ENCODE measurements around the gene GRK2. TPM values are rescaled to one million over a fixed set of nuclear protein-coding genes. Genes with fewer than 3 reads are reported as not detected.

GRK2 gene
- total RNA-seq, 3 donors from 2014 or later = 41.1 to 52.8 (median 52.1) TPM

DNA sequence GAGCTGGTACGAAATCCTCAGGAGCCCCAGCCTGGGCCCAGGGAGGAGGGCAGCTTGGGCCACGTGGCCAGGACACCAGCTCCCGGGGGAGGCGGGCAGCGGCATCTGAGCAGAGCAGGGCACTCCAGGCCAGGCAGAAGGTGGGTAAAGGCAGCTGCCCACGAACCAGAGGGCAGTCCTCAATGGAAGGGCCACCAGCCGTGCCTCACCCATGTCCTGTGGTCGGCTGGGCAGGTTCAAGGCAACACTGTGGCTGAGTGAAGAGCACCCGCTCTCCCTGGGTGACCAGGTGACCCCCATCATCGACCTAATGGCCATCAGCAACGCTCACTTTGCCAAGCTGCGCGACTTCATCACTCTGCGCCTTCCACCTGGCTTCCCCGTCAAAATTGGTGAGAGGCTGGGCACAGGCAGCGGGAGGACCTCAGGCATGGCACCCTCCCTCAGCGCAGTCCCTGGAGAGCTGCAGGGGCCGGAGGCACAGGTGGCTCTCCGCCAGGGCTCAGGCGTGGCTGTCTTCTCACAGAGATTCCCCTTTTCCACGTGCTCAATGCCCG, 34.6 kb downstream of the GRK2 start:
- DNase-seq (ENCODE audit: low spot score in 2 of 2) = no peak
- Histone ChIP-seq H3K4me1 (peaks cover 0 to 10% of the 10 kb centered on the region in 2 donors), H3K27me3 (no peaks in the 10 kb centered on the region), H3K27ac (no peak overlapping the region), H3K9me3 (peaks cover 0 to 4% of the 10 kb centered on the region in 2 donors), H3K36me3 (no peaks in the 10 kb centered on the region), H3K4me3 (no peak overlapping the region)
- TF ChIP-seq POLR2AphosphoS5 (IDR thresholded peaks at IDR 0.05) = no peak
- no peak for TF ChIP-seq POLR2A (IDR thresholded peaks at IDR 0.05)
- TF ChIP-seq, protein P1, sequence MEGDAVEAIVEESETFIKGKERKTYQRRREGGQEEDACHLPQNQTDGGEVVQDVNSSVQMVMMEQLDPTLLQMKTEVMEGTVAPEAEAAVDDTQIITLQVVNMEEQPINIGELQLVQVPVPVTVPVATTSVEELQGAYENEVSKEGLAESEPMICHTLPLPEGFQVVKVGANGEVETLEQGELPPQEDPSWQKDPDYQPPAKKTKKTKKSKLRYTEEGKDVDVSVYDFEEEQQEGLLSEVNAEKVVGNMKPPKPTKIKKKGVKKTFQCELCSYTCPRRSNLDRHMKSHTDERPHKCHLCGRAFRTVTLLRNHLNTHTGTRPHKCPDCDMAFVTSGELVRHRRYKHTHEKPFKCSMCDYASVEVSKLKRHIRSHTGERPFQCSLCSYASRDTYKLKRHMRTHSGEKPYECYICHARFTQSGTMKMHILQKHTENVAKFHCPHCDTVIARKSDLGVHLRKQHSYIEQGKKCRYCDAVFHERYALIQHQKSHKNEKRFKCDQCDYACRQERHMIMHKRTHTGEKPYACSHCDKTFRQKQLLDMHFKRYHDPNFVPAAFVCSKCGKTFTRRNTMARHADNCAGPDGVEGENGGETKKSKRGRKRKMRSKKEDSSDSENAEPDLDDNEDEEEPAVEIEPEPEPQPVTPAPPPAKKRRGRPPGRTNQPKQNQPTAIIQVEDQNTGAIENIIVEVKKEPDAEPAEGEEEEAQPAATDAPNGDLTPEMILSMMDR (IDR thresholded peaks at IDR 0.05) = no peak
- intact Hi-C loops (cut with DNase I; ENCODE audit: low total_unique reads) = no loop called here

DNA sequence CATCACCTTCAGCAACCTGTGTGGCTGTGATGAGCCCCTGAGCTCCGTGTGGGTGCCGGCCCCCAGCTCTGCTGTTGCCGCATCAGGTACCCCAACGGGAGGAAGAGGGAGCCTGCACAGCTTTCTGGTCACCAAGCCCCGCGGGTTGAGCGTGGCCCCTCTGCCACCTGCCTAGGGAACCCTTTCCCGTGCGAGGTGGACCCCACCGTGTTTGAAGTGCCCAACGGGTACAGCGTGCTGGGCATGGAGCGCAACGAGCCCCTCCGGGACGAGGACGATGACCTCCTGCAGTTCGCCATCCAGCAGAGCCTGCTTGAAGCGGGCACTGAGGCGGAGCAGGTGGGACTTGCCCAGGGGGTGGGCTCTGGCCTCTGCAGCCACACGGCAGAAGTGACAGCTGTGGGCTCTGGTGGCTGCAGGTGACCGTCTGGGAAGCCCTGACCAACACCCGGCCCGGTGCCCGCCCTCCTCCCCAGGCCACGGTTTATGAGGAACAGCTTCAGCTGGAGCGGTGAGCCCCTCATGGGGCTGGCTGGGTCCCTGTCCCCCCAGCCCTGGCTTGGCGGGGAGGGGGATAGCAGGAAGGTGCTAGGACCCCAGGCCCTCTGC, 35.1 kb downstream of the GRK2 start:
- Histone ChIP-seq H3K4me1 (peaks cover 0 to 10% of the 10 kb centered on the region in 2 donors), H3K27me3 (no peaks in the 10 kb centered on the region), H3K9me3 (no peaks in the 10 kb centered on the region), H3K36me3 (no peaks in the 10 kb centered on the region), H3K4me3 (no peak overlapping the region), H3K27ac (peak overlapping the region; percentile 93)
- peak in 1 of 2 donors; percentile 31 for DNase-seq (ENCODE audit: low spot score in 2 of 2)
- TF ChIP-seq, protein P1 (IDR thresholded peaks at IDR 0.05) = no peak
- no peak for TF ChIP-seq POLR2AphosphoS5 (IDR thresholded peaks at IDR 0.05)
- no peak for TF ChIP-seq POLR2A (IDR thresholded peaks at IDR 0.05)
- intact Hi-C loops (cut with DNase I; ENCODE audit: low total_unique reads) = no loop called here

DNA sequence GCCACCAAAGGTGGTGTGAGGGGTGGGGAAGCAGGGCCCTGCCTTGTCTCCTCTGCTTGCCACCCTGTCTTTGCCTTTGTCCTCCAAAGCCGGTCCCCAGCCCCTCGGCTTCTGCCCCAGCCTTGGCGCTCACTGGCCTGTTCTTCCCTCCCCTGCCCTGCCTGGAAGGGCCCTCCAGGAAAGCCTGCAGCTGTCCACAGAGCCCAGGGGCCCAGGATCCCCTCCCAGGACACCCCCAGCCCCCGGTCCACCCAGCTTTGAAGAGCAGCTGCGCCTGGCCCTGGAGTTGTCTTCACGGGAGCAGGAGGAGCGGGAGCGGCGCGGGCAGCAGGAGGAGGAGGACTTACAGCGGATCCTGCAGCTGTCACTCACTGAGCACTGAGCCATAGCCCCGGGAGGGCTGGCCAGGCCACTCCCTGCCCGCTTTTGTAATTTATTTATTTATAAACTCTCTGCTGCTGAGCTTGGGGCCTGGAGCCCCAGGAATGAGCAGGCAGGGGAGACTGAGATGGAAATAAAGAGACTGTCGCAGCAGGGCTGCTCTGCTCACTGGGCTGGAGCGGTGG, 35.8 kb downstream of the GRK2 start:
- Histone ChIP-seq H3K36me3 (no peaks in the 10 kb centered on the region), H3K27me3 (no peaks in the 10 kb centered on the region), H3K4me3 (peak overlapping the region in 2 of 3 donors; percentile 90 to 91), H3K4me1 (peaks cover 0 to 10% of the 10 kb centered on the region in 2 donors), H3K9me3 (no peaks in the 10 kb centered on the region), H3K27ac (peak overlapping the region; percentile 93)
- TF ChIP-seq, protein P1 (IDR thresholded peaks at IDR 0.05) = no peak
- intact Hi-C loops (cut with DNase I; ENCODE audit: low total_unique reads) = no loop called here
- DNase-seq (ENCODE audit: low spot score in 2 of 2) = peak in 1 of 2 donors; percentile 80

DNA sequence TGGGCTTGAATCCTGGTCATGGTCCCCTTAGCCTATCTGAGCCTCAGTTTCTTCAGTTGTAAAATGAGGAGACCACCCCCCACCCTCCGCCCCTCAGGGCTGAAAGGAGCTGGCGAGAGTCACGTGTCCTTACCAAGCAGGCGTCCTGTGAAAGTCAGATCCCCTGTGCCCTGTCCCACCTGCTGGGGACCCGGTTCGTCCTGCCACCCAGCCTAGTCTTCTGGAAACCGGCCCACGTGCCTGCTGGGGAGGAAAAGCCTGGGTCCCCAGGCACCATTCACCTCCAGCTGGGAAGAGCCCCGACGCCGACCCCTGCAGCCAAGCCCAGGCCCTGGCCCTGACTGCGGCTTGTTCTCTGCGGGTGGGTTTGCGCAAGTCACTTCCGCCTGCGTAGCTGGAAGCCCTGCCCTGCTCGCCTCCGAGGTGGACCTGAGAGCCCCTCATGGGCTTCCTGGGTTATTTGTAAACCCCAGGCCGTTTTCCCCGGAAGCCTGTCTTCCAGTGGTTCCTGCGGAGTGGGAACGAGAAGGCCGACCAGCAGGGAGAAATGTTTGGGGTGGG, 36.4 kb downstream of the GRK2 start:
- Histone ChIP-seq H3K9me3 (no peaks in the 10 kb centered on the region), H3K27ac (peak overlapping the region; percentile 93), H3K4me3 (peak overlapping the region; percentile 90 to 92 (median 91)), H3K36me3 (no peaks in the 10 kb centered on the region), H3K4me1 (peaks cover 0 to 10% of the 10 kb centered on the region in 2 donors), H3K27me3 (no peaks in the 10 kb centered on the region)
- TF ChIP-seq, protein P1 (IDR thresholded peaks at IDR 0.05) = no peak
- TF ChIP-seq POLR2A (IDR thresholded peaks at IDR 0.05) (no peak), POLR2AphosphoS5 (IDR thresholded peaks at IDR 0.05) (no peak)
- DNase-seq (ENCODE audit: low spot score in 2 of 2) = peak in 1 of 2 donors; percentile 58
- intact Hi-C loops (cut with DNase I; ENCODE audit: low total_unique reads) = no loop called here
